GM15510 (cell line): ENCODE data around the gene AAK1.

Source experiments
- POLR2A ChIP-seq: IDR thresholded peaks from 3 replicates; pipeline ENCODE4 v1.6.1; 2011; ENCODE audit warnings: borderline replicate concordance; ENCODE audit not compliant: insufficient read length; ENCODE audit errors: extremely low read depth

AAK1 gene

GRCh38 chr2:69554981-69555380 lies 88.6 kb downstream of the AAK1 start:
- TF ChIP-seq POLR2A = no peak

GRCh38 chr2:69554568-69554967 lies 89.0 kb downstream of the AAK1 start:
- TF ChIP-seq POLR2A = no peak

GRCh38 chr2:69553991-69554390 lies 89.5 kb downstream of the AAK1 start:
- no peak for TF ChIP-seq POLR2A

- no peak for TF ChIP-seq POLR2A
Measured at GRCh38 chr2:69549421-69549820, 94.1 kb downstream of the AAK1 start.

- TF ChIP-seq POLR2A = no peak
Measured at GRCh38 chr2:69547984-69548715, 95.4 kb downstream of the AAK1 start.

GRCh38 chr2:69546646-69547045 lies 96.9 kb downstream of the AAK1 start:
- no peak for TF ChIP-seq POLR2A

GRCh38 chr2:69545477-69545932 lies 98.0 kb downstream of the AAK1 start:
- no peak for TF ChIP-seq POLR2A

GRCh38 chr2:69544951-69545350 lies 98.6 kb downstream of the AAK1 start:
- TF ChIP-seq POLR2A = no peak

- no peak for TF ChIP-seq POLR2A
Measured at GRCh38 chr2:69539549-69539908, 104.0 kb downstream of the AAK1 start.

- TF ChIP-seq POLR2A = no peak
Measured at GRCh38 chr2:69538872-69539548, 104.5 kb downstream of the AAK1 start.

GRCh38 chr2:69538249-69538648 lies 105.3 kb downstream of the AAK1 start:
- no peak for TF ChIP-seq POLR2A

- TF ChIP-seq POLR2A = no peak
Measured at GRCh38 chr2:69535817-69536241, 107.7 kb downstream of the AAK1 start.

- no peak for TF ChIP-seq POLR2A
Measured at GRCh38 chr2:69531186-69531585, 112.4 kb downstream of the AAK1 start.

- TF ChIP-seq POLR2A = no peak
Measured at GRCh38 chr2:69529480-69529879, 114.1 kb downstream of the AAK1 start.

GRCh38 chr2:69525261-69525660 lies 118.3 kb downstream of the AAK1 start:
- no peak for TF ChIP-seq POLR2A

- TF ChIP-seq POLR2A = no peak
Measured at GRCh38 chr2:69524799-69525198, 118.7 kb downstream of the AAK1 start.
